Stimulated activated CD4-positive, alpha-beta T cell treated with anti-CD3 and anti-CD28 coated beads, Interleukin-2, amount 100 ng/mL, for 4 hours (primary cell): ENCODE measurements around the gene KCNT1.

Experiments
- DNase-seq: peaks from one replicate; pipeline ENCODE4 v3.0.0-alpha.2; 2020; ENCODE audit warnings: low read depth

KCNT1 gene

DNA sequence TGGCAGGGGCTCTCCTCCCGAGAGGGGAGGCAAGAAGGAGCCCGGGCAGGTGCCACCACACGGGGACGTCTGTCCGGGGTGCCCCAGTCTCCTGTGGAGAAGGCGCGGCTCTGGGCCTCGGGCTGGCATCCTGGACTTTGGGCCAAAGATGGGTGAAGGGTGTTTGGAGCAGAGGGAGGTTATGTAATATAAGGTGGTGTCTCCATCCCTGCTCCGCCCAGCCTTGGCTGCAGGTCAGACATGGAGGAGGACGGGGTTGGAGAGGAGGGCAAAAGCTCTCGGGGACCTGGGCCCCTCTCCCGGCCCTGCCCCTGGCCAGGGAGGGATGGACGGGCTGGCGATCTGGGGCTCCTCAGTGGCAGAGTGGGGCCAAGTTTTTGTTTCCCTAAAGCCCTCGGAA lies 1.5 kb upstream of the KCNT1 start:
- DNase-seq, result no peak

DNA sequence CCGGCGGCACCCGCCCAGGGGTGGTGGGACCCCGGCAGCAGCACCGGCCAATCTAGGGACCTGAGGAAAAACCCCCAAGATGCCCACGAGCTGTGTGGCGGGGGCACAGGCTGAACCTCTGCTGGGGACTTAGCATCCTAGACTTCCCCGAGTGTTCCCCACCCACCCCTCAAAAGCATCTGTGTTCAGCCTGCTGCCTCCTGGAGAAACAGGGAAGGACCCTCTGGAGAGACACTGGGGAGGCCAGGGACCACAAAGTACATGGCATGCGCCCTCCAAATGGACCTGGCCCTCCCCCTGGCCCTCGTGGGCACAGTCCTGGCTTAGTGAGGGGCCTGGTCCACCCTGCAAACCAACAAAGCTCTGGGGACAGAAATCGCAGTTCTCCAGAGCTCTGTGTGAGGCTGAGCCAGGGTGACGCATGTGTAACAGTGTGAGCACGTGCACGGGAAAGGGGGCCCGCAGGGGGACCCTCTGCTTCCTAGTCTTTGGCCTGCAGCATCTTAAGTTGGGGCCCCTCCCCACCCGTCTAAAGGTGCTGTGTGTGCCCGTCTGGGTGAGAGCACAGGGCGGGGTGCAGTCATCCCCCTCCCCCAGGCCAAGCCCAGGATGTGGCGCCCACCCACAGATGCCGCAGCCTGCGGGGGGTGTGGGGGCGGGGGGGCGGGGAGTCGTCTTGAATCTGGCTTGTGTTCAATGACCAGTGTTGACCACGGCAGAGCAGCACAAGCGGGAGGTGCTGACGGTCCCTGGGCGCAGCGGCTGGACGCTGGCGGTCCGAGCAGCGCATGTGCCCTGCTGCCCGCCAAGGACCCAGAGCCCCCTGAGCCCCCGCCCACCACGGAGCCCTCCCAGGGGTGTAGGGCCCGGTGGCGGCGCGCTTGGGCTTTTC lies 672 bp upstream of the KCNT1 start:
- DNase-seq, result peak; percentile 22

DNA sequence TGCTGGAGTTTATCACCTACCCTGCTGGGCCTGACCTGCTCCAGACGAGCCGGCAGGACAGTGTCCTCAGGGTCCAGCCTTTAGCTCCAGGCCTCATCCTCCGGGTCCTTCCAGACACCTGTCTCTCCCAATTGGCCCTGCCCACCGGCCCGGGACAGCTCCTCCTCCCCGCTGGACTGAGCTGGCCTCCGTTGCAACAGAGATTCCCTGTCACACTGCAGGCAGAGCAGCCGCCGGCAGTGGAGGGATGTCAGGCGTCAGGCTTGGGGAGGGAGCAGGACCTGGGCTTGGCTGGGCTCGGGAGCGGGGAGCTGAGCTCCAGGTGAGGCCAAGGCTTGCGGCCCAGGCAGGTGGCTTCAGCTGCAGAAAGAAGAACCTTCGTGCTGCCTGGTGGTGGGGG lies 1.7 kb downstream of the KCNT1 start:
- no peak for DNase-seq

DNA sequence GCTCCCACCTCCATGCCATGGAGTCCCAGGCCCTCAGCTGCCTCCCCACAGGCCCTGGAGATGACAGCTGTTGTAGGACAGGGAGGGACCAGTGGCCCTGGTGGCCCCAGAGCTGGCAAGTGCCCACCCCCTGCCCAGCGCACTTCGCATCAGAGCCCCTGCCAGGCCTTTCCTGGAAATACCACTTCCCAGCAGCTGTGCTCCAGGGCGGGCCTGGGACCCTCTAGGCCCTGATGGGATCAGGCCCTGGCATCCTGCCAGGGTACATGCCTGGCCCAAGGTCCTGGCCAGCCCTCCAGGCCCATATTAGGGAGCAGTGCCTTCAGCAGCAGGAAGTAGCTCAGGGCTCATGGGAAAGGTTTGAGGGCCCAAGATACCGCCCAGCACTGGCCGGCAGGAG lies 2.5 kb downstream of the KCNT1 start:
- DNase-seq, result no peak

DNA sequence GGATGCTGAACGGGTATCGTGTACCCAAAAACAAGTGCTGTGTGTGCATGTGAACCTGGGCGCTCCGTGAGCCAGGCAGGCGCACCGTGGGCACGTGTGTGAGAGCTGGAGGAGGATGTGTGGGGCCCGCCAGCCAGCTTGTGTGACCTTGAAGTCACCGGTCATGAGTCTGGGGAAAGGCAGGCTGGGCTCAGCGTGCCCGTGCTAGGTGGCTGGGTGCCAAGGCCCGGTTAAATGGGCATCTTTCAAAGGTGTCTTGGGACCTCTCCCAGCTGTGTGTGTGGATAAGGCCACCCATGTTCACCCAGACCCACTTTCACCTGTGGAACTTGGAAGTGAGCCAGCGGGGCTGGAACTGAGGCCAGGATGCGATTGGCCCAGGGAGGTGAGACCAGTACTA lies 3.4 kb downstream of the KCNT1 start:
- DNase-seq, result no peak

DNA sequence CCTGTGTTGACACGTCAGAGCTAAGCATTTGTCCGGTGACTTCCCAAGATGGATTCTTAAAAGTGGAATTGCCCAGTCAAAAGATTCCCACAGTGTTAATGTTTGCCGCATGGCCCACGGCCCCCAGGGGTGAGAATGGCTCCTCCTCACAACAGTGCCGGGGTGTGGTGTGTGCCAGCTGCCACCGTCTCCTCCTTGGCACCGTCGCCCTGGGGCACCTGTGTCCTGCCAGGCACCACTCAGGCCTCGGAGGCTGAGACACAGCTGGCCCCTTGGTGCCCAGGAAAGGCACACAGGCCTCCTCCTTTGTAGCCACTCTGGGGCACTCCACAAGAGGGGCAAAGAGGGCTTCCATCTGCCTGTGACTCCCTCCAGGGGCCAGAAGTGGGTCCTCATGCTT lies 4.3 kb downstream of the KCNT1 start:
- no peak for DNase-seq

DNA sequence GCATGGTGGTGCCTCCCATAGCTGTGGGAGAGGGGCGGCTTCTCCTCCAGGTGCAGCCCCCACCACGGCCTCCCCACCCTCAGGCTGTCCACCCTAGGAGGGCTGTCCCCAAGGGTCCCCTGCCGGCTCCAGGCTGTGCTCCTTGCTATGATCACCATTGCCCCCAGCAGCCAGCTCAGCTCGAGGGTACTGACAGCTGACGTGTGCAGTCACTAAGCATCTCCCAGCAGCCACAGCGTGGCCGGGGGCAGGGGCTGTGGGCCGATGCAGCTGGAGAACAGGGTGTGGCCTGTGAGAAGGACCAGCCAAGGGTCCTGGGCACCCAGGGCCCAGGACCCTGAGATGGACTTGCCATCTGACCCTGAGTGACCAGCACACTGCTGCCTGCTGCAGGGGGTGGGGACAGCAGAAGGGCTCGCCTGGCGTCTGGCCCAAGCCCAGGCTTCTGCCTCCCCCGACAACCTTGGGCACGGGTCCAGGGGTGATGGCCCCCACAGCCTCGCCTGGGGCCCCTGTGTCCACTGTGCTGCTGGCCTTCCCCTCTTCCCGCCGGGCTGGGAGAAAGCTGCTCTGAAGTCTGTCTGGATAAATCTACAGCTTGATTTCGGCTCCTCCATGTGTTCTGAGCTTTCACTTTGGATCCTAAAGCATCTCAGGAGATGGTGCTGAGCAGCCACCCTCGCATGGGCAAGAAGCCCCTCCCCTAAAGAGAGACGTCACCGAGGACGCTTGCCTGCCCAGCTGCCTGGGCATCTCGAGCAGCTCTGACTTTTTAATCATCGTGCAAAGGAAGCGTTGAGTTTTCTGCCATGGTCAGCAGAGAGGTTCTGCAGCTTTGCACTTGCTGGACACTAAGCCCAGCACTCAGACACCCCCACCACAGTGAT lies 5.5 kb downstream of the KCNT1 start:
- DNase-seq, result no peak

DNA sequence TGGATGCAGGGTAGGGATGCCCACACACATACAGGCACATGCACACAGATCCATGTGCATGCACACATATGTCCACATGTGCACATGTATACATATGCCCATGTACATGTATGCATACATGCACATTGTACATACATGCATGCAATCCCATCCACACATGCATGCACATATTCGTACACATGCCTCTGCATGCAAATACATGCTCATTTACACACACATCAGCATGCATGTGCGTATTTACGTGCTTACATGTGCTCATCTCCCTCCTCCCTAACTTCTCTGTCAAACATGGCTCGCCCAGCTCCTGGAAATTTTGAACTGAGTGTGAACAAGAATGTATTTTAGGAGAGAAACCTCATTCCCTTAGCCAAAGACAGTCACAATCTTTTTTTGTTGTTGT lies 6.2 kb downstream of the KCNT1 start:
- DNase-seq, result no peak

DNA sequence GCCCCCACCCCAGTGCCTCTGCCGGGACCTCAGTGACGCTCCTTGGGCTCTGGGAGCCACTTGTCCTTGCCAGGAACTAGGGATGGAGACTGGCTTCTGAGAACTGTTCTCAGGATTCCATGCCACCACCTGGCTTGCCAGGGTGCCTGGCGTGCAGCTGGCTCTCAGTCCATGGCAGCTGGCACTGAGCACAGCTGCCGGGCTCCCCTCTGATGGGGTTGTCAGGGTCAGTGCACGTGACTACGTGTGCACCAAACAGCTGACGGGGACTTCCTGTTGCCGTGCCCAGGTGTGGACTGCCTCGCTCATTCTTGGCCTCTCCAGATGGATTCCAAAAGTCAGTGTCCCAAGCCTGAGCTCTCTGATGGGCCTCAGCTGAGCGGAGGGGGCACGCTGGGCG lies 9.4 kb downstream of the KCNT1 start:
- DNase-seq, result no peak

DNA sequence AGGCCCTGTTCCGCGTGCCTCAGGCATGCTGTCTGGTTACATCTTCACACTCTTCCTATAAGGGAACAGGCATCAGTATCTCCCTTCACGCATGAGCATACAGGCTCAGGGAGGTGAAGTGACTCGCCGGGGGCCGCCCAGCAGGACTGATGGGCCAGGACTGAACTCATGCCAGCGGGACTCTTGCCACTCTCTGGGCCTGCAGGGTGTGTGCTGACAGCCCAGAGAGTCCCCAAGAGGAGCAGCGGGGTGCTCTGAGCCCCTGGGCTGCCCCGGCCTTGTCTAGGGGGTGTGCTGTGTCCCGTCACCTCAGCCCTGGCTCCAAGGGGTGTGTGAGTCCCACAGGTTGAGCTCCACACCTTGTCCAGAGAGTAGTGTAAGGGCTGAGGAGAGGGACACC lies 9.9 kb downstream of the KCNT1 start:
- no peak for DNase-seq

DNA sequence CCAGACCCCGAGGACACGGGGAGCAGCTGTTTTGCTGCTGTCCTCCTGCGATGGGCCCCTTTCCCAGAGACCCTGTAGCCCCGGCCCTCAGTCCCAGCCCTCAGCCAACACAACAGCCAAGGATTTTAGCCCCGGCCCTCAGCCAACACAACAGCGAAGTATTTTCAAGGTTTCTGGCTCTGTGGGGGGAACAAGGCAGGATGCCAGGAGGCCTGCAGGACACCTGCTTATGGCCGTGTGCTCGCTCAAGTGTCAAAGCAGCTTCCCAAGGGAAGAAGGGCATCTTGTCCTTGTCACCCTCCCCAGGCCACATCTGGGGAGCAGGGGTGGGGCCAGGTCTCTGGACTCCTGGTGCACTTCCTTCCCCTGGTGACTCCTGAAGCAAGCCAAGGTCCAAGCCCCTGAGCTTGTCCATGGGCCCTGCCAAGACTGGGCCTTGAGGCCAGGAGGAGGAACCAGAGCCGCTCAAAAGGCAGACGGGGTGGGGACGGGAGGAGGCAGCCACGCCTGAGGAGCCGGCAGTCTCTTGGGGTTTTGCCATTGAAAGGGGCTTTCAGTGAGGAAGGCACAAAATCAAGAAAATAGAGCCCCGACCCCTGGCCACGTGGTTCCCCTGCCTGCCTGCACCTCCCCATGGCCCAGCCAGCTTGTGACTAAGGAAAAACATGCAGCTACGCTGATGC lies 10.8 kb downstream of the KCNT1 start:
- DNase-seq, result no peak

DNA sequence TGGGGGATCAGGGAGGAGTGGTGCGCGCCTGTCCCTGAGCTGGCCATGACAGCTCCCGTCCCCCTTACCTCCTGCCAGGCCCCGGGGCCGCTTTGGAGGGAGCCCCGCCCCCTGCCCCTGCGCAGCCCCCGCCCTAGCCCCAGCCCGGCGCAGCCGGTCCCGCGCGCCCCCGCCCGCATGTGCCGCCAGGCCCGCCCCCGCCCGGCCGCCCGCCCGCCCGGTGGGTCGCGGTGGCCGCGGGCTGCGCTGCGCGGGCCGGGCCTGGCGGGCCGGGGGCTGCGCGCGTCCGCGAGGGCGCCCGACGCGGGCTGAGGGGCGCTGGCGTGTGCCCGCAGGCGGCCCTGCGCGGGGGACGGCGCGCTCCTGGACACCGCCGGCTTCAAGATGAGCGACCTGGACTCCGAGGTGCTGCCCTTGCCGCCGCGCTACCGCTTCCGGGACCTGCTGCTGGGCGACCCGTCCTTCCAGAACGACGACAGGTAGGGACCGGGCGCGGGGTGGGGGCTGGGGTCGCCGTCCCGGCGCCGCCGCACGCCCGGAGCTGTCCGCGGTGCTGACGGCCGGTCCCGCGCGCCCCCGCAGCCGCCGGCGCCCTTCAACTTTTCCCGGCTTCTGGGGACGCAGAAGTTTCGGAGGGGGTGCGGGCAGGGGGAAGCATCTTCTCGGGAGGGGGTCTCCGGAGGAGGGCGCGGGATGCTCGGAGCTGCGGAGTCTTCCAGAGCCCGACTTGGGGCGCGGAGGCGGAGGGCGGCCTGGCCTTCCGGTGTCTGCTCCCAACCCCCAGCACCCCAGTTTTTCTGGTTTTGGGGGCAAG lies 12.5 kb downstream of the KCNT1 start:
- DNase-seq, result no peak

DNA sequence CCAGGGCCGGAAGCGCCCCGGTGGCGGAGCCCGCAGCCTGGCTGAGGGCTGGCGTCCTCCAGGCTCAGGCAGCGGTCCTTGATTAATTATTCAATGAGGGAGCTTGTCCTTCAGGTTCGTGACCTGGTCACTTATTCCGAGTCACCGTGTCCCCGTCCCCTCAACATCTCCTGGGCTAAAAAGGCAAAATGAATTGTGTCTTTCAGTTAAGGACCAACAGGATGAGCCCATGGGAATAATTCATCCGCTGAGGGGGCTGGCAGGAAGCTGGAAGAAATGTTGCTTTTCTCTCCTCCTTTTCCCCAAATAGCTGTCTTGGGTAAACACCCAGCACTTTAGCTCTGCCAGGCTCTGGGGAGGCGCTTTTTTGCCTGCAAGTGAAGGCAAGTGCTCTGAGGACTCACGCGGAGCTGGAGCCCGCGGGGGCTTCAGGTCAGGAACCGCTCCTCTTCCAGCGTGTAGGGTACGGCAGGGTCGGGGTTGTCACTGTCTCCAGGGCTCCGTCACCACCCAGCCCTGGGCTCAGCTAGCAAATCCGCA lies 13.1 kb downstream of the KCNT1 start:
- DNase-seq, result no peak

DNA sequence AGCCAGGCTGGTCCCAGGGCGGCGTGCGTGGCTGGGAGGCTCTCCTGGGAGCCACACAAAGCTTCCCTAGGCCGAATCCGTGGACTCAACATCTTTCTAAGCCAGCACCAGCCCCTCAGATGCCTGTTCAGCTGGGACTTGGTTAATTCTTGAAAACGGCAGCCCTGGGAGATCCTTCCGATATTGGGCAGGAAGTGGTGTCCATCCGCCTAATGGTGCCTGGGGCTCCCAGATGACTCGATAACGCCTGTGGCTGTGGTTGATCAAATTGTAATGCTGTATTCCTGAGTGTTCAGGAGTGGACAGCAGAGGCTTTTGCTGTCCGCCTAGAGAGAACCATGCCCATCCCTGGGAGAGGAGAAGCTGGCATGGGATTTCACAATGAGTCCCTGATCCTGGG lies 14.1 kb downstream of the KCNT1 start:
- DNase-seq, result no peak

DNA sequence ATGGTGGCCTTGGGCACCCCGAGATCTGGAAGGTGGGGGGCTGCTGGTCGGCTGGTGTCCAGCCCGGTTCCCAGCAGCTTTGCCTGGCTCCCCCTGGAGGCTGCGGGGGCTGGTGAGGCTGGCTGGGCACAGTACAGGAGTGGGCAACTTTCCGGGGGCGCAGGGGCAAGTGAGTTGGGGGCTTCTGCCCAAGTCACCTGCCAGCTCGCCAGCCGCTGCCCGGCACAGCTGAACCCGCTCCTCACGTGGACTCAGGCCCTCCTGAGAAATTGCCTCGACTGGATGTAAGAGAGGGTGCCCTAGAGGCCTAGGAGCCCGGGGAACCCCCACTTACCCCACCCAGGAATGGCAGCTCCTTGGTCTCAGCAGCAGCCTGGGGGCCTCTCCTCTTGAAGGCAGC lies 15.4 kb downstream of the KCNT1 start:
- no peak for DNase-seq

DNA sequence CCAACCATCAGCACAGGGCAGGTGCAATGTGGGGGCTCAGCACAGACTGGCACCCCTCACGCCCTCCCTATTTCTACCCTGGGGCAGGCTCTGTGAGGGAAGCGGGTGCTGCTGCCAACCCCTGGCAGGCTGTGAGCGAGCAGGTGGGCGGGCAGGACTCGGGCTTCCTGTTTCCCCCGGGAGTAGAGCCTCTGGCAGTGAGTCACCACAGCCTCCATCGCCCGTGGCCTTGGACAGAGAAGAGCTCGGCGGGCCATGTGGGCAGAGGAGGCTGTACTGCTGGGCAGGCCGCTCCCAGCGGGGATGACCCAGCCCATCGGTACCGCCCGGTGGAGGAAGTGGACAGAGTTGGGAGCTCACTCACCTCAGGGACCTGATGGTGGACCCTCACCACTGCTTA lies 16.6 kb downstream of the KCNT1 start:
- no peak for DNase-seq

DNA sequence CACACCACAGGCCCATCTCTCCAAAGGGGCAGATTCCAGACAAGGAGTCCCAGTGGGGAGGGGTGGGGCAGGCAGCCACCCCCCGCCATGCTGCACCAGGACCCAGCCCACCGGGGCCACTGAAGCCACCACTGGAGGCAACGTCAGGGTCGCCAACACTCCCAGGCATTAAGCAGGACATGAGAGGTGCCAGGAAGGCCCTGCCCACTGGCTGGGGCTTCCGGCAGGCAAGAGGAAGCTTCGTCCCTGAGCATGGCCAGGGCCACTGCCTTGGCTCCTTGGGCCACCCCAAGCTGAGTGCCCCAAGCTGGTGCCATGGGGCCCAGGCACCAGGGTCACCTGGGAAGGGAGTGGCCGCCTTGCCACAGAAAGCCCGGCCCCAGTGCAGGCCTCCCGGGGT lies 17.5 kb downstream of the KCNT1 start:
- no peak for DNase-seq

DNA sequence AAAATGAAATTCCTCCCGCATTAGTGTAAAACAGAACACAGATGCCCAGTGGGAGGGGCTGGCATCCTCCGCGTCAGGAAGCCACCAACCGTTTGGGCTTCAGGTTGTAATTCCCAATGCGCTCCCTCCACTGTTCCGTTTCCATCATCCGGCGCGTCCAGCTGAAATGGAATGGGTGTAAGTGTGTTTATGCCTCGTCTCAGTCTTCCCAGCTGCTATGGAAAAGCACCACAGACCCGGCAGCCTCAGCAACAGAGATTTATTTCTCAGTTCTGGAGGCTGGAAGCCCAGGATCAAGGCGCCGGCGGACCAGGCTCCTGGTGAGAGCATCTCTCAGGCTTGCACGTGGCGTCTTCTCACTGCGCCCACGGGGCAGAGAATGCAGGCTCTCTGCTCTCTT lies 20.4 kb downstream of the KCNT1 start:
- no peak for DNase-seq

DNA sequence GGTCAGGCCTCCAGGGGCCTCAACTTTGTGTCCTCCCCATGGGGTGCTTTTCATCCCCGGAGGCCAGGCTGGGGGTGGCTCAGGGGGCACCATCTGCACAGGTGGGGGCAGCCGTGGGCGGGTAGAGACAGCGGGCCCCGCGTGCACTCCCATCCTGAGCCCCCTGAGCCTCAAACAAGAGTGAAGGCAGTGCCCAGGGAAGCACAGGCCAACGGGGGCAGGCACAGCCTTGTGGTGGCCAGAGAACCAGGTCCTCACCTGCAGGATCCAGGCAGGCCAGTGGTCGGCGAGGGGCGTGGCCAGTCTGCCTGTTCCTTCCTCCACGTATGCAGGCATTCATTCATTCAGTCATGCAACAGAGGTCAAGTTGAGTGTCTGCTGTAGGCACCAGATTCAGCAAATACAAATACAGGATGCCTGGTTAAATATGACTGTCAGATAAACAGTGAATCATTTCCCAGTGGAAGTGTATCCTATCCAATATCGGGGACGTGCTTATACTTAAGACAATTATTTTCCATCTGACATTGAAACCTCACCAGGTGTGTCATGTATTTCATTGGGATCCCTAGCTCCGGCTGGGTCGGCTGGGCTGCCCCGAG lies 22.3 kb downstream of the KCNT1 start:
- DNase-seq, result no peak

DNA sequence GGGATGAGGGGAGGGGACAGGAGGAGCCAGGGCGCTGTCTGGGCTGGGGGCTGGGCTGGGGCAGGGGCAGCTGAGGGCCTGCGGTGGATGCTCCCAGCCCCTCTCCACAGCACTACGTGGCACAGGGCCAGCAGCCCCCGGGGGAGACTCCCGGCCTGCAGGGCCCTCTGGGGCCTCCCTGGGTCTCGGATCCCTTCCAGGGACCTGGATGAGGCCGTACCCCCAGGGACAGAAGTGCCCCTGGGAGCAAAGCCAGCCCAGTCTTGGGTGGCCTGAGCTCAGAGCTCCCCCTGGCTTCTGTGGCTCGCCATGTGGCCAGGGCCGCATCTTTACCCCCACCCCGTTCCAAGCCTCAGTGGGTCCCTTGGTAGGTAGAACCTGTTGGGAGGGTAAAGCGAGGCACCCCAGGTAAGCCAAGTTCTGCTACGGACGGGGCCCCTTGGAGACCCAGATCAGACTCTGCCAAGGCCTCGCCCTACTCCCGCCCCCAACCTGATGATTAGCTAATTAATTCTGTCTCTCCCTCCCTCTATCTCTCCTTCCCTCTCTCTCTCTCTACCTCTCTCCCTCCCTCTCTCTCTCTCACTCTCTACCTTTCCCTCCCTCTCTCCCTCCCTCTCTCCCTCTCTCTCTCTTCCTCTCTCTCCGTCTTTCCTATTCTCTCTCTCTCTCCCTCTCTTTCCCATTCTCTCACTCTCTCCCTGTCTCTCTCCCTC lies 24.3 kb downstream of the KCNT1 start:
- no peak for DNase-seq
